ENCODE measurements around the gene GREB1. TPM values are rescaled to one million over a fixed set of nuclear protein-coding genes. Genes with fewer than 3 reads are reported as not detected.
A peak's percentile ranks its signal among the peaks of the same experiment; 100 is the strongest.

GREB1 gene
- total RNA-seq, 1 donor from 2014 or later, result 30.8 TPM

GRCh38 chr2:11563784-11564666 is 30.2 kb downstream of the GREB1 start:
- no peak overlapping the region for H2AFZ ChIP-seq (replicated peaks)
- H3K36me3 ChIP-seq, result no peaks in the 10 kb centered on the region
- H3K27me3 ChIP-seq, result no peaks in the 10 kb centered on the region
- H3K27me3 Mint-ChIP-seq (ENCODE audit: insufficient read depth, low read depth), result peaks cover 6% of the 10 kb centered on the region
- H3K9me3 ChIP-seq (ENCODE audit: low read depth), result no peaks in the 10 kb centered on the region
- peaks cover 18% of the 10 kb centered on the region for H3K4me1 ChIP-seq
- H3K4me1 Mint-ChIP-seq, result peaks cover 37% of the 10 kb centered on the region
- H3K36me3 Mint-ChIP-seq, result peaks cover 52% of the 10 kb centered on the region
- H3K4me3 Mint-ChIP-seq, result no peak overlapping the region
- no peak overlapping the region for H3K4me2 ChIP-seq
- H3K79me2 ChIP-seq (ENCODE audit: low read depth), result peaks cover 11% of the 10 kb centered on the region
- no peak overlapping the region for H3K9ac ChIP-seq
- DNase-seq (ENCODE audit: low spot score), result no peak
- H3K4me3 ChIP-seq, result no peak overlapping the region
- peaks cover 44% of the 10 kb centered on the region for H4K20me1 ChIP-seq (ENCODE audit: low read depth)
- H3K27ac ChIP-seq, result no peak overlapping the region
- H3F3A ChIP-seq (ENCODE audit: low read depth), result peaks cover 9% of the 10 kb centered on the region
- TF ChIP-seq EZH2 (IDR thresholded peaks at IDR 0.05) (no peak), CTCF (IDR thresholded peaks at IDR 0.05) (no peak), EZH2phosphoT487 (IDR thresholded peaks at IDR 0.05) (no peak)
- peak overlapping the region; percentile 63 for H3K27ac Mint-ChIP-seq
- H3K9me3 Mint-ChIP-seq, result no peaks in the 10 kb centered on the region

- Histone ChIP-seq H3K27ac (no peak overlapping the region), H3K4me3 (no peak overlapping the region), H3K9ac (no peak overlapping the region), H3F3A (ENCODE audit: low read depth) (no peaks in the 10 kb centered on the region), H3K4me2 (no peak overlapping the region), H3K4me1 (peaks cover 9% of the 10 kb centered on the region), H4K20me1 (ENCODE audit: low read depth) (peaks cover 35% of the 10 kb centered on the region), H3K79me2 (ENCODE audit: low read depth) (peaks cover 8% of the 10 kb centered on the region), H3K9me3 (ENCODE audit: low read depth) (no peaks in the 10 kb centered on the region), H2AFZ (replicated peaks) (no peak overlapping the region), H3K27me3 (no peaks in the 10 kb centered on the region), H3K36me3 (no peaks in the 10 kb centered on the region)
- Mint-ChIP-seq H3K36me3 (peaks cover 57% of the 10 kb centered on the region), H3K4me1 (peaks cover 28% of the 10 kb centered on the region), H3K9me3 (no peaks in the 10 kb centered on the region), H3K27ac (peak overlapping the region; percentile 63), H3K27me3 (ENCODE audit: insufficient read depth, low read depth) (peaks cover 8% of the 10 kb centered on the region), H3K4me3 (no peak overlapping the region)
- TF ChIP-seq EZH2phosphoT487 (IDR thresholded peaks at IDR 0.05) (no peak), CTCF (IDR thresholded peaks at IDR 0.05) (no peak), EZH2 (IDR thresholded peaks at IDR 0.05) (no peak)
- no peak for DNase-seq (ENCODE audit: low spot score)
These were observed 31.1 kb downstream of the GREB1 start for GRCh38 chr2:11564816-11565567.

- H3K27me3 Mint-ChIP-seq (ENCODE audit: insufficient read depth, low read depth), result peaks cover 10% of the 10 kb centered on the region
- peaks cover 23% of the 10 kb centered on the region for H3K4me1 Mint-ChIP-seq
- H3K9me3 Mint-ChIP-seq, result no peaks in the 10 kb centered on the region
- peaks cover 30% of the 10 kb centered on the region for H4K20me1 ChIP-seq (ENCODE audit: low read depth)
- H3F3A ChIP-seq (ENCODE audit: low read depth), result no peaks in the 10 kb centered on the region
- H3K79me2 ChIP-seq (ENCODE audit: low read depth), result no peaks in the 10 kb centered on the region
- H3K4me3 ChIP-seq, result no peak overlapping the region
- no peaks in the 10 kb centered on the region for H3K27me3 ChIP-seq
- no peak overlapping the region for H3K4me2 ChIP-seq
- H3K9ac ChIP-seq, result no peak overlapping the region
- no peaks in the 10 kb centered on the region for H3K36me3 ChIP-seq
- H3K9me3 ChIP-seq (ENCODE audit: low read depth), result no peaks in the 10 kb centered on the region
- peaks cover 54% of the 10 kb centered on the region for H3K36me3 Mint-ChIP-seq
- H3K27ac Mint-ChIP-seq, result no peak overlapping the region
- peaks cover 6% of the 10 kb centered on the region for H3K4me1 ChIP-seq
- no peak for TF ChIP-seq CTCF (IDR thresholded peaks at IDR 0.05)
- no peak for TF ChIP-seq EZH2 (IDR thresholded peaks at IDR 0.05)
- no peak for TF ChIP-seq EZH2phosphoT487 (IDR thresholded peaks at IDR 0.05)
- H2AFZ ChIP-seq (replicated peaks), result no peak overlapping the region
- no peak for DNase-seq (ENCODE audit: low spot score)
- no peak overlapping the region for H3K27ac ChIP-seq
- H3K4me3 Mint-ChIP-seq, result no peak overlapping the region
These were observed 32.5 kb downstream of the GREB1 start for GRCh38 chr2:11566383-11566782.
